ENCODE data around the gene OR1I1. TPM values are rescaled to one million over a fixed set of nuclear protein-coding genes. Genes with fewer than 3 reads are reported as not detected.

The OR1I1 gene
- total RNA-seq, 1 donor from 2014 or later: not detected

- H3K9me3 Mint-ChIP-seq: no peaks in the 10 kb centered on the region
- Histone ChIP-seq H3K4me1 (no peaks in the 10 kb centered on the region), H3K4me3 (no peak overlapping the region), H3K36me3 (peaks cover 3% of the 10 kb centered on the region), H4K20me1 (ENCODE audit: low read depth) (no peaks in the 10 kb centered on the region), H3K27me3 (no peaks in the 10 kb centered on the region), H3K79me2 (ENCODE audit: low read depth) (peaks cover 21% of the 10 kb centered on the region), H3K27ac (no peak overlapping the region), H3K4me2 (no peak overlapping the region), H3K9me3 (ENCODE audit: low read depth) (no peaks in the 10 kb centered on the region), H2AFZ (replicated peaks) (no peak overlapping the region), H3K9ac (no peak overlapping the region), H3F3A (ENCODE audit: low read depth) (peaks cover 31% of the 10 kb centered on the region)
- no peak overlapping the region for H3K4me3 Mint-ChIP-seq
- H3K27me3 Mint-ChIP-seq (ENCODE audit: insufficient read depth, low read depth): peaks cover 2% of the 10 kb centered on the region
- H3K27ac Mint-ChIP-seq: no peak overlapping the region
- no peak for DNase-seq (ENCODE audit: low spot score)
- H3K4me1 Mint-ChIP-seq: peaks cover 8% of the 10 kb centered on the region
- no peak for TF ChIP-seq EZH2 (IDR thresholded peaks at IDR 0.05)
- no peak for TF ChIP-seq EZH2phosphoT487 (IDR thresholded peaks at IDR 0.05)
- H3K36me3 Mint-ChIP-seq: peaks cover 10% of the 10 kb centered on the region
Measured at GRCh38 chr19:15111758-15112157, 29.7 kb downstream of the OR1I1 start.

GRCh38 chr19:15112385-15112784 is 30.4 kb downstream of the OR1I1 start:
- Mint-ChIP-seq H3K27me3 (ENCODE audit: insufficient read depth, low read depth) (no peaks in the 10 kb centered on the region), H3K4me1 (peaks cover 8% of the 10 kb centered on the region), H3K27ac (no peak overlapping the region), H3K9me3 (no peaks in the 10 kb centered on the region), H3K4me3 (no peak overlapping the region), H3K36me3 (peaks cover 10% of the 10 kb centered on the region)
- H3K4me3 ChIP-seq: no peak overlapping the region
- no peak overlapping the region for H3K9ac ChIP-seq
- no peaks in the 10 kb centered on the region for H4K20me1 ChIP-seq (ENCODE audit: low read depth)
- TF ChIP-seq EZH2 (IDR thresholded peaks at IDR 0.05) (no peak), EZH2phosphoT487 (IDR thresholded peaks at IDR 0.05) (no peak), CTCF (IDR thresholded peaks at IDR 0.05) (no peak)
- no peak overlapping the region for H2AFZ ChIP-seq (replicated peaks)
- H3K79me2 ChIP-seq (ENCODE audit: low read depth): peaks cover 20% of the 10 kb centered on the region
- no peak overlapping the region for H3K27ac ChIP-seq
- no peak overlapping the region for H3K4me2 ChIP-seq
- H3K27me3 ChIP-seq: no peaks in the 10 kb centered on the region
- peaks cover 30% of the 10 kb centered on the region for H3F3A ChIP-seq (ENCODE audit: low read depth)
- DNase-seq (ENCODE audit: low spot score): no peak
- no peaks in the 10 kb centered on the region for H3K9me3 ChIP-seq (ENCODE audit: low read depth)
- H3K36me3 ChIP-seq: peaks cover 3% of the 10 kb centered on the region
- no peaks in the 10 kb centered on the region for H3K4me1 ChIP-seq

GRCh38 chr19:15113245-15114152 is 31.5 kb downstream of the OR1I1 start:
- Histone ChIP-seq H3K79me2 (ENCODE audit: low read depth) (peaks cover 9% of the 10 kb centered on the region), H4K20me1 (ENCODE audit: low read depth) (no peaks in the 10 kb centered on the region), H3K4me3 (no peak overlapping the region), H3F3A (ENCODE audit: low read depth) (peaks cover 30% of the 10 kb centered on the region), H3K27ac (no peak overlapping the region), H3K9ac (no peak overlapping the region), H3K4me1 (no peaks in the 10 kb centered on the region), H3K36me3 (peaks cover 3% of the 10 kb centered on the region), H2AFZ (replicated peaks) (no peak overlapping the region), H3K27me3 (no peaks in the 10 kb centered on the region), H3K9me3 (ENCODE audit: low read depth) (no peaks in the 10 kb centered on the region), H3K4me2 (no peak overlapping the region)
- Mint-ChIP-seq H3K27me3 (ENCODE audit: insufficient read depth, low read depth) (no peaks in the 10 kb centered on the region), H3K36me3 (peaks cover 19% of the 10 kb centered on the region), H3K9me3 (no peaks in the 10 kb centered on the region), H3K4me1 (peaks cover 1% of the 10 kb centered on the region), H3K27ac (no peak overlapping the region), H3K4me3 (no peak overlapping the region)
- DNase-seq (ENCODE audit: low spot score): no peak
- TF ChIP-seq CTCF (IDR thresholded peaks at IDR 0.05): no peak
- no peak for TF ChIP-seq EZH2 (IDR thresholded peaks at IDR 0.05)
- TF ChIP-seq EZH2phosphoT487 (IDR thresholded peaks at IDR 0.05): no peak

GRCh38 chr19:15114153-15114540 is 32.1 kb downstream of the OR1I1 start:
- no peak overlapping the region for H3K27ac ChIP-seq
- H3K4me1 ChIP-seq: no peaks in the 10 kb centered on the region
- H3K79me2 ChIP-seq (ENCODE audit: low read depth): peaks cover 2% of the 10 kb centered on the region
- no peak overlapping the region for H3K9ac ChIP-seq
- H3F3A ChIP-seq (ENCODE audit: low read depth): peaks cover 30% of the 10 kb centered on the region
- H2AFZ ChIP-seq (replicated peaks): no peak overlapping the region
- Mint-ChIP-seq H3K36me3 (peaks cover 24% of the 10 kb centered on the region), H3K9me3 (no peaks in the 10 kb centered on the region), H3K27me3 (ENCODE audit: insufficient read depth, low read depth) (no peaks in the 10 kb centered on the region), H3K27ac (no peak overlapping the region), H3K4me1 (no peaks in the 10 kb centered on the region), H3K4me3 (no peak overlapping the region)
- no peaks in the 10 kb centered on the region for H3K9me3 ChIP-seq (ENCODE audit: low read depth)
- TF ChIP-seq EZH2phosphoT487 (IDR thresholded peaks at IDR 0.05) (no peak), CTCF (IDR thresholded peaks at IDR 0.05) (no peak), EZH2 (IDR thresholded peaks at IDR 0.05) (no peak)
- no peaks in the 10 kb centered on the region for H4K20me1 ChIP-seq (ENCODE audit: low read depth)
- H3K27me3 ChIP-seq: no peaks in the 10 kb centered on the region
- no peak overlapping the region for H3K4me2 ChIP-seq
- H3K36me3 ChIP-seq: peaks cover 3% of the 10 kb centered on the region
- H3K4me3 ChIP-seq: no peak overlapping the region
- DNase-seq (ENCODE audit: low spot score): no peak
